Activated CD8-positive, alpha-beta T cell treated with anti-CD3 and anti-CD28 coated beads for 36 hours (primary cell): ENCODE measurements around the gene RHBDL2. TPM values are rescaled to one million over a fixed set of nuclear protein-coding genes. Genes with fewer than 3 reads are reported as not detected.

ENCODE experiments used
- ATAC-seq: fragments of 200-7000 bp; cut with Tn5 transposase; one replicate; pipeline ENCODE4 v1.10.0; 2021; ENCODE audit warnings: mild to moderate bottlenecking, moderate library complexity
- CTCF ChIA-PET: fragments of 350-600 bp; sonication (Branson Sonifier 250); formaldehyde crosslinking; loops from one replicate; lab custom pipeline; 2021; ENCODE audit warnings: antibody characterized with exemption; lab: Charles Lee
- POLR2A ChIA-PET: fragments of 350-600 bp; sonication (Branson Sonifier 250); formaldehyde crosslinking; loops from one replicate; lab custom pipeline; 2021; ENCODE audit warnings: antibody characterized with exemption; lab: Charles Lee
- DNase-seq: peaks from one replicate; pipeline ENCODE4 v3.0.0-alpha.2; 2020
- H3K27ac Mint-ChIP-seq: one replicate; pipeline ENCODE4 v1.8.0; 2021; ENCODE audit warnings: mild to moderate bottlenecking, mixed read lengths
- H3K27me3 Mint-ChIP-seq: one replicate; pipeline ENCODE4 v1.8.0; 2021; ENCODE audit warnings: mixed read lengths
- H3K36me3 Mint-ChIP-seq: one replicate; pipeline ENCODE4 v1.8.0; 2021; ENCODE audit warnings: low read depth, mixed read lengths
- H3K4me1 Mint-ChIP-seq: one replicate; pipeline ENCODE4 v1.8.0; 2021; ENCODE audit warnings: low read depth, mixed read lengths
- H3K4me3 Mint-ChIP-seq: one replicate; pipeline ENCODE4 v1.8.0; 2021; ENCODE audit warnings: mild to moderate bottlenecking, moderate library complexity, mixed read lengths
- H3K9me3 Mint-ChIP-seq: one replicate; pipeline ENCODE4 v1.8.0; 2021; ENCODE audit warnings: mixed read lengths
- intact Hi-C: fragments of 100-400 bp; cut with micrococcal nuclease; formaldehyde crosslinking; loops from one replicate; pipeline ENCODE4 v1.10.0; 2022
- total RNA-seq, 2 experiments: library from RNA; stranded (reverse); gene quantifications; one replicate each; pipeline ENCODE4 v1.2.3, GENCODE V29; 2021
- TF ChIP-seq, protein P1 (sequence below): fragments of 200-600 bp; IDR thresholded peaks from one replicate; pipeline ENCODE4 v1.8.0; 2022; ENCODE audit warnings: antibody characterized with exemption, mild to moderate bottlenecking

RHBDL2 gene
- total RNA-seq, 2 experiments from 2014 or later = not detected

DNA sequence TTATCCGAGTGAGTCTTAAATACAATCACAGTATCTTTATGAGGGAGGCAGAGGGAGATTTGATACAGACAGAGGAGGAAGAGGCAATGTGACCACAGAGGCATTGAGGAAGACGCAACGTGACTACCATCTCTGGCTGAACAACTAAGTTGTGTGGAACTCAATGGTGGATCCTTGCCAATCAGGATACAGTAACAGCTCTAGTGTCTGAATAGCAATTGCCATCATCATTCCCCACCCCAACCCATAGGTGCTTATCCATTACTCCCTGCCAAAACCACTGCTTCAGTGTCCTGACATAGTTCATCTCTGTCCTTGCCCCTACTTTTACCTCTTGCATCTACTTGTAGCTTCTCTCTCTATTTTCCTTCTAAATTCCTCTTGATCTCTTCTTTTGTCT lies 20.5 kb upstream of the RHBDL2 start:
- Mint-ChIP-seq H3K27ac (peak overlapping the region; percentile 50), H3K9me3 (no peaks in the 10 kb centered on the region), H3K4me1 (no peaks in the 10 kb centered on the region), H3K27me3 (no peaks in the 10 kb centered on the region), H3K36me3 (no peaks in the 10 kb centered on the region), H3K4me3 (no peak overlapping the region)
- CTCF ChIA-PET = no interaction called here
- ATAC-seq = no peak
- intact Hi-C loops = no loop called here
- TF ChIP-seq, protein P1, sequence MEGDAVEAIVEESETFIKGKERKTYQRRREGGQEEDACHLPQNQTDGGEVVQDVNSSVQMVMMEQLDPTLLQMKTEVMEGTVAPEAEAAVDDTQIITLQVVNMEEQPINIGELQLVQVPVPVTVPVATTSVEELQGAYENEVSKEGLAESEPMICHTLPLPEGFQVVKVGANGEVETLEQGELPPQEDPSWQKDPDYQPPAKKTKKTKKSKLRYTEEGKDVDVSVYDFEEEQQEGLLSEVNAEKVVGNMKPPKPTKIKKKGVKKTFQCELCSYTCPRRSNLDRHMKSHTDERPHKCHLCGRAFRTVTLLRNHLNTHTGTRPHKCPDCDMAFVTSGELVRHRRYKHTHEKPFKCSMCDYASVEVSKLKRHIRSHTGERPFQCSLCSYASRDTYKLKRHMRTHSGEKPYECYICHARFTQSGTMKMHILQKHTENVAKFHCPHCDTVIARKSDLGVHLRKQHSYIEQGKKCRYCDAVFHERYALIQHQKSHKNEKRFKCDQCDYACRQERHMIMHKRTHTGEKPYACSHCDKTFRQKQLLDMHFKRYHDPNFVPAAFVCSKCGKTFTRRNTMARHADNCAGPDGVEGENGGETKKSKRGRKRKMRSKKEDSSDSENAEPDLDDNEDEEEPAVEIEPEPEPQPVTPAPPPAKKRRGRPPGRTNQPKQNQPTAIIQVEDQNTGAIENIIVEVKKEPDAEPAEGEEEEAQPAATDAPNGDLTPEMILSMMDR = no peak
- POLR2A ChIA-PET = interaction anchor here (0.7 kb wide), 1 partner anchor 611 kb away, joined by 3 read pairs; no protein-coding TSS in a partner anchor
- DNase-seq = no peak

DNA sequence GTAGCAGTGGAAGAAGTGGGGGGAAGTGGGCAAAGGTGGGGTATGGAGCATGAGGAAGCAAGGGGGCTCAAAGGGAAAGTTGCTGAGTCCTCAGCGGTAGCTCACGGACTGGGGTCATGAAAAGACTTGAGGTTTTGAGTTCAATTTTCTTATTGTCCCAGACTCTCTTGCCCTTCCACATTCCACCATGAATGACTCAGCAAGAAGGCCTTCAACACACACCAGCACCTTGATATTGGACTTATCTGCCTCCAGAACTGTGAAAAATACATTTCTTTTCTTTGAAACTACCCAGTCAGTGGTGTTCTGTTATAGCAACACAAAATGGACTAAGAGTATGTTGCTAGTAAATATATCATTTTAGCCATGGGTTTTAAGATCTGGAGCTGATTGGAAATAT lies 17.3 kb upstream of the RHBDL2 start:
- CTCF ChIA-PET = no interaction called here
- H3K9me3 Mint-ChIP-seq = no peaks in the 10 kb centered on the region
- POLR2A ChIA-PET = no interaction called here
- ATAC-seq = no peak
- H3K27me3 Mint-ChIP-seq = no peaks in the 10 kb centered on the region
- no peaks in the 10 kb centered on the region for H3K4me1 Mint-ChIP-seq
- H3K36me3 Mint-ChIP-seq = no peaks in the 10 kb centered on the region
- intact Hi-C loops = no loop called here
- DNase-seq = no peak
- H3K4me3 Mint-ChIP-seq = no peak overlapping the region
- H3K27ac Mint-ChIP-seq = no peak overlapping the region
- TF ChIP-seq, protein P1 = no peak

DNA sequence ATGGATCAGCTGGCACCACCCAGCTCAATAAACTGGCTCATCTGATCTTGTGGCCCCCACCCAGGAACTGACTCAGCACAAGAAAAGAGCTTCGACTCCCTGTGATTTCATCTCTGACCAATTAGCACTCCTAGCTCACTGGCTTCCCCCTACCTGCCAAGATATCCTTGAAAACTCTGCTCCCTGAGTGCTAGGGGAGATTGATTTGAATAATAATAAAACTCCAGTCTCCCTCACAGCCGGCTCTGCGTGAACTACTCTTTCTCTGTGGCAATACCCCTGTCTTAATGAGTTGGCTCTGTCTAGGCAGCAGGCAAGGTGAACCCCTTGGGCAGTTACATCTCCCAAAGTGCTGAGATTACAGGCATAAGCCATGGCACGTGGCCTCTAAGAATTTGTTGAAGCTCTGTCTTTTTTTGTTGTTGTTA lies 11.8 kb upstream of the RHBDL2 start:
- Mint-ChIP-seq H3K27ac (no peak overlapping the region), H3K4me3 (no peak overlapping the region), H3K4me1 (peaks cover 8% of the 10 kb centered on the region), H3K9me3 (no peaks in the 10 kb centered on the region), H3K36me3 (no peaks in the 10 kb centered on the region), H3K27me3 (no peaks in the 10 kb centered on the region)
- ChIA-PET POLR2A (no interaction called here), CTCF (no interaction called here)
- TF ChIP-seq, protein P1 = no peak
- no peak for DNase-seq
- ATAC-seq = no peak
- intact Hi-C loops = no loop called here

DNA sequence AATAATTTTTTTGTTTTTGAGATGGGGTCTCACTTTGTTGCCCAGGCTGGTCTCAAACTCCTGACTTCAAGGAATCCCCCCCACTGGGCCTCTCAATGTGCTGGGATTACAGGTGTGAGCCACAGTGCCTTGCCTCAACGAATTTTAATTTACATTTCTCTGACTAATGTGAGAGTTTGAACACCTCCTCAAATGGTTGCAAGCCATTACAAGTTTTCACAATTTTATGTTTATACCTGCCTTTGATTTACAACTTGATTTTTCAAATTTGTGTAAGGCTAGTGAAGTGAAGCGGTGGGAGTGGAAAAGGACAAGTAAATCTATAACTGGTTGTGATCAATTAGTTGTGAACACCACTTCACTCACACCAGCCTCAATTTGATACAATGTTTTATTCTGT lies 8.9 kb upstream of the RHBDL2 start:
- DNase-seq = no peak
- TF ChIP-seq, protein P1 = no peak
- H3K4me1 Mint-ChIP-seq = peaks cover 8% of the 10 kb centered on the region
- no peaks in the 10 kb centered on the region for H3K9me3 Mint-ChIP-seq
- H3K36me3 Mint-ChIP-seq = no peaks in the 10 kb centered on the region
- no peak overlapping the region for H3K4me3 Mint-ChIP-seq
- no peak for ATAC-seq
- no peak overlapping the region for H3K27ac Mint-ChIP-seq
- H3K27me3 Mint-ChIP-seq = no peaks in the 10 kb centered on the region
- CTCF ChIA-PET = no interaction called here
- POLR2A ChIA-PET = no interaction called here
- intact Hi-C loops = no loop called here

DNA sequence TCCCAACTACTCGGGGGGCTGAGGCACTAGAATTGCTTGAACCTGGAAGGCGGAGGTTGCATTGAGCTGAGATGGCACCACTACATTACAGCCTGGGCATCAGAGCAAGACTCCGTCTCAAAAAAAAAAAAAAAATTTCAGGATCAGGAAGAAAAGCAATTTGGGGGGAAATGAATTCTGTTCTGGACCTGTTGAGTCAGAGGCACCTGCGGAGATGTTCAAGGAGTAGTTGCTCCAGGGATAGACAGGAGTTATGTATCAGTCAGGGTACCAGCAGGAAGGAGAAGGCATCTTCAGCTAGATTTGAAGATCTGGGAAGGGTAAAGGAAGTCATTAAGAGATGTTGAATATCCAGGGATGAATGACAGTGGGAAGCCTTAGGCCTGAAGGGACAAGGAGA lies 2.9 kb upstream of the RHBDL2 start:
- ChIA-PET POLR2A (interaction anchor here (0.6 kb wide), 1 partner anchor 142 kb away, joined by 3 read pairs; no protein-coding TSS in a partner anchor), CTCF (interaction anchor here (0.6 kb wide), 1 partner anchor 323 kb away, joined by 3 read pairs; no protein-coding TSS in a partner anchor)
- no peaks in the 10 kb centered on the region for H3K27me3 Mint-ChIP-seq
- no peak overlapping the region for H3K27ac Mint-ChIP-seq
- H3K4me3 Mint-ChIP-seq = no peak overlapping the region
- H3K36me3 Mint-ChIP-seq = no peaks in the 10 kb centered on the region
- H3K4me1 Mint-ChIP-seq = no peaks in the 10 kb centered on the region
- H3K9me3 Mint-ChIP-seq = no peaks in the 10 kb centered on the region
- DNase-seq (no peak), ATAC-seq (no peak)
- TF ChIP-seq, protein P1 = no peak
- intact Hi-C loops = no loop called here
